HG02981 (cell line): ENCODE measurements around the gene ZNF133.

ENCODE experiments used
- ATAC-seq: cut with Tn5 transposase; IDR thresholded peaks from one replicate; pipeline ENCODE4 v1.9.1; 2021; ENCODE audit warnings: mild to moderate bottlenecking, moderate library complexity; ENCODE audit not compliant: unreplicated experiment

ZNF133 gene

GRCh38 chr20:18360635-18361034 is 72.3 kb downstream of the ZNF133 start:
- no peak for ATAC-seq

- ATAC-seq: no peak
Measured at GRCh38 chr20:18361678-18362077, 73.4 kb downstream of the ZNF133 start.

GRCh38 chr20:18362916-18363315 is 74.6 kb downstream of the ZNF133 start:
- ATAC-seq: no peak

- ATAC-seq: no peak
Measured at GRCh38 chr20:18363708-18364107, 75.4 kb downstream of the ZNF133 start.

- ATAC-seq: no peak
Measured at GRCh38 chr20:18364768-18365167, 76.4 kb downstream of the ZNF133 start.
